Activated T-helper 1 cell treated with anti-CD3 and anti-CD28 coated beads, Interleukin-2, amount 50 U/mL, for 16 hours (primary cell): ENCODE measurements around the gene UBA1.

Experiments used
- DNase-seq, 2 donors: peaks; one replicate each; pipeline ENCODE4 v3.0.0-alpha.2; 2020; ENCODE audit warnings: low read depth in 1 of 2, low spot score in 1 of 2

UBA1 gene

DNA sequence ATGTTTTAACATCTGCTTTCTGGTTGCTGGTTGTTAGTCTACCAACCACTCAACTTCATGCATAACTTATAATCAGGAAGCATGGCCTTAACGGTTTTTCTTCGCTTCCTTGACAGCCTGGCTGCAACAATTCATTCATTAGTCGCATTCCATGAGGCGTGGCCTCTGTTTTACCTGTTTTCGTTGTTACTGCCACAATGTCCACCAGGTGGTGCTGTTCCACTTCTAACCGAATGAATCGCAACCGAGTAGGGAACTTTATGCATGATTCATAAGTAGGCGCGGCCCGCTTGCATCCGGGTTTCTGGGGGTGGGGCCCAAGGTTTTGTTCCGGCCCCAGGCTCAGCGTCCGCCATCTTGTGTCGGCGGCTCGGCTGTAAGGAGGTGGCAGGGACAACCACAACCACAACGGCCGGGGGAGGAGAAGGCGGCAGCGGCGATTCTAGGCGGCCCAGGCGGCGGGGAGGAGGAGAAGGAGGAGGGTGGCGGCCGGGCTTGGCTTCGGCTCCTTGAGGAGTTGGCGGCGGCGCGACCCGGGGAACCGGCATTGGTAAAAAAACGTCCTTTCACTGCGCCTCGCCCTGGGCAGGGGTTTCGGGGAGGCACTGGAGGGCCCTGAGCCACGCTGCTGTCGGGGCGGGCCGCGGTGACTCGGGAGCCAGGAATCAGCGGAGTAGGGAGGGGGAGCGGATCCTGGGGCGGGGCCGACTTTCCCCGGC, at the start of gene UBA1:
Gene UBA1, plus strand, starts transcription at position 355 of the 719 bp plus-strand sequence. CDS start 4,974 bp downstream, outside the sequence.
- peak; percentile 80 to 95 for DNase-seq

DNA sequence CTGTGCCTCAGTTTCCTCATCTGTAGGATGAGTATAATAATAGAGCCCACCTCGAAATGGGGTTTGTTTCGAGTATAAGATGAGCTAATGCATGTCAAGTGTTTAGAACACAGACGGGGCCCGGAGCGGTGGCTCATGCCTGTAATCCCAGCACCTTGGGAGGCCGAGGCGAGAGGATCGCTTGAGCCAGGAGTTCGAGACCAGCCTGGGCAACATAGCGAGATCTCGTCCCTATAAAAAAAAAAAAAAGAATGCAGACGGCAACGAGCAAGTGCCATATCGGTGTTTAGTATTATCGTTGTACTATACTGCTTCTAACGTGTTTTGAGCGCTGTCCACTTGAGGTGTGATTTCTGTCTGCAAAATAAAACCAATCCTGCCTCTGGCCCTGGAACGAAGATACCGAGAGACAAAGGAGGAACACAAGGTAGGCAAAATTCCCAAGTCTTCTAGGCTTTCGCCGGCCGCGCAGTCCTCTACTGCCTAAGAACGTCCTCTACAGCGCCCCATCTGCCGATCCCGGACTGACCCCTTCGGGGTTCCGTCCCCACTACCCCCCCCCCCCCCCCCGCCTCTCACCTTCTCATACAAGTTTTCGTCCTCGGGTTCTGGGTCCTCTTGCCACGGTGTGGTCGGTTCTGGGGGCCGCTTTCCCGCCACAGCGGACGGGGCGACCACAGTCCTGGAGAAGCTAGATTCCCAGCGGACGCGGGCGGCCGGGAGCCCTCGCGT, 49.6 kb upstream of the UBA1 start:
- DNase-seq = no peak

DNA sequence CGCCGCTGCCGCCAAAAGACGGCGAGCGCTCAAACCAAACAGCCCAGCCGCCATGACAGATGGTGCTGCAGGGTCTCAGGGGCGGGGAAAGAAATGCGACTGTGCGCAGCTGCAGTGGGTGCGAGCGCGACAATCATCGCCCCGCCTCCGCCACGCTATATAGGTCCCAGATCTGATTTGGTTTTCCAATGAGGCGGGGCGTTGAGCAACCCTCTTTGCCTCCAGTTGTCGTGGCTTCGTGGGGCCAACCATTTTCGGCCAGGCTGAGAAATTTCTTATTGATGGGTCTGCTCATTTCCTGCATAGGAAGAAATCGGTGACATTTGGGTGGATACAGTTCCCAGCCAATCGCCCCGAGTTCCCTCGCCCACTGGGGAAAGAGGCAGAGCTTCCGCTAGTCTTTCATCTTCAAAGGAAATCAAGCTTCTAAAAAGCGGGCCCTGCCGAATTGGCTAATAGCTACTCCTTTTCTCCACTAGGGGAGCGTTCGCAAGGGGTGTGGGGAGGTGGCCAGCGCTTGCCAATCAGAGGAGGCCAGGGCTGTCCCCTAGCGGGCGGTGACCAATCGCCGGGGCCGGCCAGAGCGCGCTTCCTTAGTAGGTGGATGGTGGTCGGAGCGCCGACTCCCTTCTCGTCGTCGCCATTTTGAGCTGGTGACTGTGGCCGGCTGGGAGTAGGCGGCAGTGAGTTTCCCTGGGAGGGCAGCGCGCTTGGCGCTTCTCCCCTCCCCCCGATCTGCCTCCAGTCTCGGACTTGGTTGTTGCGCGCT, 48.8 kb upstream of the UBA1 start, which contains the start of the genes NDUFB11 and RBM10:
Gene NDUFB11, minus strand, starts transcription at position 77 of the 769 bp plus-strand sequence. Its CDS starts 23 bp downstream, at position 54.
Gene RBM10, plus strand, starts transcription at position 596 of the 769 bp plus-strand sequence. CDS start 2,261 bp downstream, outside the sequence.
- DNase-seq = peak; percentile 68 to 83

DNA sequence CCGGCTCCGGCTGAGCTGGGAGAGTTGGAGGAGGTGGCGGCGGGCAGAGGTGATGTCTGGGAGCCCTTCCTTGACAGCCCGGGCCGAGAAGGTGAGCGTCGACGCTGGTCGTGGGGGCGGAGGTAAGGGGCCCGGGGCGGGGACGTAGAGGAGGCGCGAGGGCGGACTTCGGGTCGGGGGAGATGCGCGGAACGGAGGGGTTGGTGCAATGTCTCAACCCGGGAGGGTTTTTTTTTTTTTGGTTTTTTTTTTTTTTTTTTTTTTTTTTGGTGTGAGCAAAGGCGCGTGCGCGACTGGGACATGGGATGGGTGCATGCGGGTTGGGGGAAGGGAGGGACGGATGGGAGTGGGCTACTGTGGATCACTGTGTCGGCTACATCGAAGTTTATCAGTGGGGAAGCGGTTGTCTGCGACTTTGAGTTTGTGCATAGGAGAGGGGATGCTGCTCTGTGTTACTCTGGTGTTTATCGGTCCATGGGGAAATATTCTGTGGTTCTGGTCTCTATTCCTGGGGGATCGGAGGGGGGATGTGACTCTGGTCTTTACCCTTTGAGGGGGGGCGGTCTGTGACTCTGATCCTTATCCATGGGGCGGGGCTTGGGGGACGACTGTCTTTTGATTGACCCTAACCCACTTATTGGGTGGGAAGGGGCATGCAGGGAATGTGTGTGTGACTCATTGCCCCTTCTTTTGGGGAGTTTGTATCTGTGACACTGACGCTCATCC, 48.1 kb upstream of the UBA1 start:
- DNase-seq = no peak

DNA sequence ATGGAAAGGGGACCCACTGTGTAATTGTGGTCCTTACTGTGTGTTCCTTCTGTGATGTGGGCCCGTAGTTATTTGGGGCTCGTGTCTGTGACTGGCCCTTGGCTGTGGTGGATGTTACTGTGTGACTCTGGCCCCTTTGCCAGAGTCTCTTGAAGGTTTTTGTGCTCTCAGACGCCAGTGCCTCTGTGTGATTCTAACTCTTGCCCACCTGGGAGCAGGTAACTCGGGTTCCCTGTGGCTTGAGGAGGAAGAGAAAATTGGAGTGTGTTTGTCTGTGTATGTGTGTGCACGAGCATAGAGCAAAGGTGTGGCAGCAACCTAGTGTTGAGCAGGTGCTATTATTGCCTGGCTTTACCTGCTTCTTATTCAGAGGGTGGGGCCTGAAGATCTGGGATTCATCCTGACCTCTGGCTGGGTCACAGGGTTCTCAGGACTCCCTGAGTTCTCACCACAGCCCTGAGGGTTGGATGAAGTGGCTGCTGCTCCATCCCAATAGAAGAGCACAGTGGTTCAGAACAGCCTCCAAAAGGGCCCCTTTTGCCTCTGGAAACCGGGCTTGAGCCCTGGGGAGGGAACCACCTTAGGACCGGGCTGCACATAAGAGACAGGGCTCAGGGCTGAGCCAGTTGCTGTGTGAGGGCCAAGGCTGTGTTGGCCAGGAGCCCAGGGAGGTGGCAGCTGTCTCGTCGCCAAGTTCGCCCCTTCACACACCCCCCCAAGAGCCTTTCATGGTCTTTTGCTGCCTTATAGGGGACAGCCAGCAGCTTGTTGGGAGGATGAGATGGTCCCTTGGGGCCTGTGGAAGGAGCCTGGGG, 47.3 kb upstream of the UBA1 start:
- DNase-seq = no peak

DNA sequence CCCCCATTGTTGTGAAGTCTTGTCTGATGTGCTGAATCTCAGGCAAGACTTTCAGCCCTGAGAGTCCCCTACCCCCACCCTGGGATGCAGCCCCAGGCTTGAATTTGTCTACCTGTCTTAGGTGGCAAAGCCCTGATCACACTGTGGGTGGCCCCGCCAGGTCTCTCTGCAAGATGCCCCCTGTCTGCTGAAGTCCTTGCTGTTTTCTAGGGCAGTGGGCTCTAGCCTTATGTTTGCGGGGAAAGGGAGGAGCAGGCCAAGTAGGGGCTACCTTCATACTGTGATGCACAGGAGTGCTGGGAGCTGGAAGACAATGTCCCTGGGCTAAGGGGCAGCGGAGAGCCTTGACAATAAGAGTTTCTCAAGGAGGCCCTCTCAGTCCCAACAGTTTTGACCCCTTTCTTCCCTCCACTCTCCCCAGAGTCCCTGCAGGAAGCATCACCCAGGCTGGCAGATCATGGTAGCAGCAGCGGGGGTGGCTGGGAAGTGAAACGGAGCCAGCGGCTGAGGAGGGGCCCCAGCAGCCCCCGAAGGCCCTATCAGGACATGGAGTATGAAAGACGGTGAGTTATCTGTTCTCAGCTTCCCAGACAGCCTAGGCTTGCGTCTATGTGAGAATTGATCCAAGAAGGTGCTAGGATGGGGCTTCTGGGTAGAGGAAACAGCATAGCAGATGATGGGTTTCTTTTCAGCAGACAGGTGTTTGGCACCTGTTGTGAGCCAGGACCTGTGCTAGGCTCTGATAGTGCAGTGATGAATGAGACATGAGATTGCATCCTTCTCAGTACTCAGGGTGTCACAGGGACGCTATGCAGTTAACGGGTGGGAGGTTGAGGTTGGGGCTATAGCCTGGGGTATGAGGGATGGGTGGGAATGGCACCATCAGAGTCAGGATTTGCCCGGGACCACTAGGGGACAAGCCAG, 46.4 kb upstream of the UBA1 start:
- no peak for DNase-seq

DNA sequence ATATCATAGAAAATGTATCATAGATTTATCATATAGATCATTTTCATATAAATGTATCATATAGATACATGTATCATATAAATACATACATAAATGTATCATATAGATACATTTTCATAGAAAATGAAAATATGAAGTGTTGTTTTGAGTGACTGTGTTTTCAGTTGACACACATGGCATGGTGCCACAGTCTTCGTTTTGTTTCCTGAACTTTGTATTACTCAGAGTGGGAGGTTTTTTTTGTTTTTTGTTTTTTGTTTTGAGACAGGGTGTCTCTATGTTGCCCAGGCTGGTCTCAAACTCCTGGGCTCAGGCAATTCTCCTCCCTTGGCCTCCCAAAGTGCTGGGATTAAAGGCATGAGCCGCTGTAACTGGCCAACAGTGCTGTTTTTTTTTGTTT, 44.7 kb upstream of the UBA1 start:
- no peak for DNase-seq

DNA sequence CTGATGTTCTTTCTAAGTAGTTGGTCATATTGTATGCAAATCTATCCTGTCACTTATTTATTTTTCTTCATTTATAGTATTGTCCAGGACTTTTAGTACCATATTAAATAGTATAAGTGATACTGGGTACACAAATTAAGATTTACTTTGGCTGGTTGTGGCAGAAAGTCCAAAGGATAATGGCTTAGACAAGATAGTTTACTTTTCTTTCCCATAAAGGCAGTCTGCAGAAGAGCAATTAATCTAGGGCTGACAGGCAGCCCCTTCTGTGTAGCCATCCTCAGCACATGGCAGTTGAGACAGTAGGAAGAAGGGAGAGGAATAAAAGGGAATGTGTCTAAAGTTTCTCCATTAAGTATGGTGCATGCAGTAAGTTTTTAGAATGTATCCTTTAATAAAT, 42.2 kb upstream of the UBA1 start:
- DNase-seq = no peak

DNA sequence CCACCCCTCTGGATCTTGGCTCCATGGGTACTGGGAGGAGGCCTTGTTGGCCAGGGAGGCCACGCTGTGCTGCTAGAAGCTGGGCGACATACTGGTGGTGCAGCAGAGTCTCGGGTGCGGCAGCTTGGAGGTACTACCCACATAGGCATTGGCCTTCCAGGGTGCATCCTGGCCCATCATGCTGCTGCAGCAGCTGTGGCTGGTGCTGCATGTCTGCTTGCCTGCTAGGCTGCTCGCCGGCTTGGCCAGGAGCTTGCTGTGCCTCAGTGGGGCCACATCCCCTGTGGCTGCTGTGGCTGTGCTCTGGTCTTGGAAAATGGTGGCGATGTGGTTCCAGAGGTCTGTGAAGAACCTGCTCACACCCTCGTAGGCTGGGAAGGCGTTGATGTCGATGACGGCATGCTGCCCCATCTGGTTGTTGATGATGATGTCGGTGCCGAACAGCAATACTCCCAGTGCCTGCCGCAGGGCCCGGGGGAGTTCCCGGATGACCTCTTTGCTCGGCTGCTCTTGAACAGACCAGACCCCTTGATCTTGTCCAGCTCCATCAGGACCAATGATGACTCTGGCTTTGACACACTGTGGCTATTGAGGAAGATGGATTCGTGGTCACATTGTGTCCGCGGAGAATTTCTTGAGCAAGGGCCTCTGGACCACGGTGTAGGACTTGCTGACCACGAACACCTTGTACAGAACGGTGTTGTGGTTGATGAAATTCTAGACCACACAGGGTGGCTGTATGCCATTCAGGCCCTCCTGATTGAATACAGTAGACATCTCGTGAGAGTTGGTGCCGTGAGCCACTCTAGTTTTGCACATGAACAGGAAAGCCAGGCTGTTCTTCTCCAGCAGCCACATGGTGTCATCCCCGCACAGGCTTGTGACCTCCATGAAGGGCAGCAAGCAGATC, 36.8 kb upstream of the UBA1 start:
- DNase-seq = no peak

DNA sequence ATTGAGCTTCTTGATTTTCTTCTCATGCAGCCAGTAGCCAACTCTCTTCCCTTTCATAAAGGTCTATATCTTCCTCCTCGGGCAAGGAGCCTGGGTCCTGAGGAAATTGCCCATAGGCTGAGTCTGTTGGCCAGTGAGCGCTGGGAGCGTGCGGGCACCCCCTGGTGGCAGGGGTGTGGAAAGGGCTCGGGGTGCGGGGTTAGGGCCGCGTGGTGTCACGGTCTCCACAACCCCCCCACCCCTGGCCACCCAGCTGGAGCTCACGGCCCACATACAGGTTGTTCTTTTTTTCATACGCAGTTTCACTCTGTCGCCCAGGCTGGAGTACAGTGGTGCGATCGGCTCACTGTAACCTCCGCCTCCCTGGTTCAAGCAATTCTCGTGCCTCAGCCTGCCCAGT, 35.5 kb upstream of the UBA1 start:
- DNase-seq = no peak

DNA sequence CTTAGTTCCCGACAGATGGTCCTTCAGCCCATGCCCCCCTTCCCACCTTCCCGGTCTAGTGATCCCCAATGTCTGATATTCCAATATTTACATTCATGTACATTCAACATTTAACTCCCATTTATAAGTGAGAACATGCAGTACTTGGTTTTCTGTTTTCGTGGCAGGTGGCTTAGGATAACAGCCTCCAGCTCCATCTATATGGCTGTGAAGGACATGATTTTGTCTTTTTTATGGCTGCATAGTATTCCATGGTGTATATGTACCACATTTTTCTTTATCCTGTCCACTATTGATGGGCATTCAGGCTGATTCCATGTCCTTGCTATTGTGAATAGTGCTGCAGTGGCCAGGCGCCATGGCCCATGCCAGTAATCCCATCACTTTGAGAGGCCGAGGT, 34.8 kb upstream of the UBA1 start:
- DNase-seq = no peak

DNA sequence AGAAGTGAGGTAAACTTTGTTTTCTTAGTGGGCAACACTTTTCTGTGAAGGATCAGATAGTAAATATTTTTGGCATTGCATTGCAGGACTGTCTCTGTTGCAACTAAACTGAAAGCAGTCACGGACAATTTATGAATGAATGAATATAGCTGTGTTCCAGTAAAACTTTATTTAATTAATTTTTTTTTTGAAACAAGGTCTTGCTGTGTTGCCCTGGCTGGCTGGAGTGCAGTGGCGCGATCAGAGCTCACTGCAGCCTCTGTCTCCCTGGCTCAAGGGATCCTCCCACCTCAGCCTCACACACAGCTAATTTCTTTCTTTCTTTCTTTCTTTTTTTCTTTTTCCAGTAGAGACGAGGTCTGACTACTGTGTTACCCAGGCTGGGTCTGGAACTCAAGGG, 32.8 kb upstream of the UBA1 start:
- no peak for DNase-seq

DNA sequence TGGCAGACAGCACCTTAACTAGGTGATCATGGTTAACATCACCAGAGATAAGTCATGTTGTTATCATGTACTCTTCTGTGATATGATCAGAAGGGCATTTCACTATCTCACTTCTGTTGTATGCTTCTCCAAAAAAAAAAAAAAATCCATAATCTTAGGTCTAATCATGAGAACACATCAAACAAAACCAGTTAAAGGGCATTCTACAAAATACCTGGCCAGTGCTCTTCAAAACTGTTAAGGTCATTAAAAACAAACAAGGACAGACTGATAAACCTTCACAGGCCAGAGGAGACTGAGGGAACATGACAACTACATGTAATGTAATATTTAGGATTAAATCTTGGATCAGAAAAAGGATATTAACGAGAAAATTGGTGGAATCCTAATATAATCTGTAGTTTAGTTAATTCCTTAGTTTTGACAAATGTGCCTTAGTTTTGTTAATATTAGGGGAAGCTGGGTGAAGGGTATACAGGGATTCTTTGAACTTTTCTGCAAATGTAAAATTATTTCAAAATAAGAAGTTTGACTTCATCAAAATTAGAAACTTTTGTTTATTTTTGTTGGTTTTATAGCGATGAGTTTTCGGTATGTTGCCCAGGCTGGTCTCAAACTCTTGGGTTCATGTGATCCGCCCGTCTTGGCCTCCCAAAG, 30.6 kb upstream of the UBA1 start:
- no peak for DNase-seq

DNA sequence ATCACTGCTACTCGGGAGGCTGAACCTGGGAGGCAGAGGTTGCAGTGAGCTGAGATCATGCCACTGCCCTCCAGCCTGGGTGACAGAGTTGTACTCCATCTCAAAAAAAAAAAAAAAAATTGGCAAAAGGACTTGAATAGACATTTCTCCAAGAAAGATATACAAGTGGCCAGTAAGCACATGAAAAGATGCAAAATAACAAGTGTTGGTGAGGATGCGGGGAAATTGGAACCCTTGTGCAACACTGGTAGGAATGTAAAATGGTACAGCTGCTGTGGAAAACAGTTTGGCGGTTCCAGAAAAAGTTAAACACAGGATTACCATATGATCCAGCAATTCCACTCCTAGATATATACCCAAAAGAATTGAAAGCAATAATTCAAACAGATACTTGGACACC, 29.2 kb upstream of the UBA1 start:
- DNase-seq = no peak

DNA sequence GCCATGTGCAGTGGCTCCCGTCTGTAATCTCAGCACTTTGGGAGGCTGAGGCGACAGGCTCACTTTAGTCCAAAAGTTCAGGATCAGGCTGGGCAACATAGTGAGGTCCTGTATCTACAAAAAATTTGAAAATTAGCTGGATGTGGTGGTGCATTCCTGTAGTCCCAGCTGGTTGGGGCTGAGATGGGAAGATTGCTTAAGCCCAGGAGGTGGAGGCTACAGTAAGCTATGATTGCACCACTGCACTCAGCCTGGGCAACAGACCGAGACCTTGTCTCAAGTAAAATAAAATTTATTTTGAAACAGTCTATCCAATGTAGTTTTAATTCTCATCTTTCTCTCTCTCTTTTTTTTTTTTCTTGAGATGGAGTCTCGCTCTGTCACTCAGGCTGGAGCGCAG, 27.5 kb upstream of the UBA1 start:
- no peak for DNase-seq

DNA sequence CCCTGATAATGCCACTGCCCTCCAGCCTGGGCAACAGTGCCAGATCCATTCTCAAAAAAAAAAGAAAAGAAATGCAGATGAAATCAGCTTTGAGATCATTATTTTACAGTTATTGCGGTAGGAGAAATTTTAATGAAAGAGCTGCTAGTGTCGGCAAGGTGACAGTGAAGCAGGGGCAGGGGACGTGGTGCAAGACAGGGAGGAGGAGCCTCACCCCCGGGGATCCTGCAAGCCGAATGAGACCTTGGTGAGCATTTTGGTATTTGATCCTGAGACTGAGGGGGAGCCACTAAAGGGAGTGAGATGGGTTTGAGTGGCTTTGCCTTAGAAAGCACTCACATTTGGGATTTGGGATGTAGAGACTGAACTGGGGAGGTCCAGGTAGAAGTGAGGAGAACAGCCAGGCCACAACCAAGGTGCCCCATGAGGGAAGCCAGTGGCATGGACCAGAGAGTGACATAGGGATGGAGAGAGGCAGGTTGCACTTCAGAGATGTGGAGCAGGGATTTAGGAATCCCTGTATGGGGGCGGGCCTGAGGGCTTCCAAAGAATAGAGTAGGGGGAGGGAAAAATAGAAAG, 25.0 kb upstream of the UBA1 start:
- no peak for DNase-seq

DNA sequence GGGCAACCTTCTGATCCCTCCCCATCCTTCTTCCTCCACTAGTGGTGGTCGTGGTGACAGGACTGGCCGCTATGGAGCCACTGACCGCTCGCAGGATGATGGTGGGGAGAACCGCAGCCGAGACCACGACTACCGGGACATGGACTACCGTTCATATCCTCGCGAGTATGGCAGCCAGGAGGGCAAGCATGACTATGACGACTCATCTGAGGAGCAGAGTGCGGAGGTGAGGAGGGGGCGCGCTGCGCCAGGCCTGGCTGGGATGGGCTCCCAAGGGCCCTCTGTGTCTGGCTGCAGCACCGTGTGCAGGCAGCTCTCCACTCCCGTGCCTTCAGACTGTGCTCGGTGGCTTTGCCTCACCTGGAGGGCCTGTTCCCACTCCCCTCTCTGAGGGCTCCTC, 24.4 kb upstream of the UBA1 start:
- DNase-seq = no peak
